Left hindlimb (tissue), 1 donor: ENCODE results near the gene MAPK13.

Experiments
- DNase-seq: peaks from one replicate; pipeline ENCODE4 v3.0.0-alpha.2; 2018

MAPK13 gene

DNA sequence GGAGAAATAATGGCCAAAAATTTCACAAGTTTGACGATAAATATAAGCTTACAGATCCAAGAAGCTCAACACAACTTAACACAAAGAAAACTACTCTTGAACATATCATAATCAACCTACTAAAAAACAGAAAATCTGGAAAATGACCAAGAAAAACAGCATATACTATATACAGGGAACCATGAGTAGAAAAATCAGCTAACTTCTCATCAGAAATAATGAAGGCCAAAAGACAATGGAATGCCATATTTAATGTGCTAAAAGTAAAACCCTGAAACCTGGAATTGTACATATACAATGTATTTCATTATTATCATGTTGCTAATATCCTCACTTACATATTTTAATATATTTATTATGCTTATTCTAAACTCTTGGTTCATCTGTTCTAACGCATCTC is 25.3 kb downstream of the MAPK13 start:
- DNase-seq = no peak

GRCh38 chr6:36160147-36160760 is 29.9 kb downstream of the MAPK13 start:
- DNase-seq = no peak

- DNase-seq = no peak
These were observed 39.0 kb downstream of the MAPK13 start for GRCh38 chr6:36169023-36170007.

DNA sequence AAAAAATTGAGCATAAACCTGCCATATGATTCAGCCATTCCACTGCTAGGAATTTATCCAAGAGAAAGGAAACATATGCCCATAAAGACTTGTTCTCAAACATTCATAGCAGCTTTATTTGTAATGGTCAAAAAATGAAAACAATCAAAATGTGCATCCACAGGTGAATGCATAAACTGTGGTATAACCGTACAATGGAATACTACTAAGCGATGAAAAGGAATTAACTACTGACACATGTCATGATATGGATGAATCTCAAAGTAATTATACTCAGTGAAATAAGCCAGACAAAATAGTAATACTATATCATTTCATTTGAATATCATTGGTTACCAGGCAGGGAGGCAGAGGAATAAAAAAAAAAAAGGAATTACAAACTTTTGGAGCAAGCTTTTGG is 40.4 kb downstream of the MAPK13 start:
- DNase-seq = no peak

DNA sequence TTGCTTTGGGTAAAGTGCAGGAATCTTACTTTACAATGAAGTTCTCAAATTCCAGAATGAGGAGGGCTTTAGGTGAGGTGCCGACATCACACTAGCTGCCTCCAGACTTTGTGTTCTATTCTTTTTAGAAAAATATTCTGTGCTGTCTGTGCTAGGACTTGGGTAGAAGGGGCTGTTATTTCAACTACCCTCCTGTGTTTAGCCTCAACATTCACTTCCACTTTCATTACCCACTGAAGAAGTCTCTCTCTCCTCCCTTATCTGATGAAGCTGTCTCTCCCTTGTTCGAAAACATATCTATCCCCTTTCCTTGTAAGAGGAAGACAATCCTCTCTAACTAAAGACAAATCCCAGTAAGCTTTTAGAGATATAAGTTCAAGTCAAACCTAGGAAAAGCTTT is 41.3 kb downstream of the MAPK13 start:
- DNase-seq = no peak

DNA sequence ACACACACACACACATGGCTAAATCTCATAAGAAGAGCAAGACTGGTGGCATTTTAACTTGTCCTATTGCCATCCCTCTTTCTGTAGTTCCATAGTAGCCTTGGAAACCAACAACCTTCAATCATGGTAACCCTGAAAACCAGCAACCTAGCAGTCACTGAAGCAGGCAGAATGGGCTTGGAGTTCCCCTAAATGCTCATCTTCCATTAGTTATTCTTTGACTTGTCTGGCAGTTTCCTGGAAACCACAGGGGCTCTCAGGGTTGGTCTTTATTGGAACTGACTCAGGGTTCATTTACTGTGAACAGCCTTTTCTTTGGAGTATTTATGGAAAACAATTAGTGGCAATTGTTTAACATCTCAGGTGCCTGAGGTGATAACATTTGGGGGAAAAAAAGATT is 46.9 kb downstream of the MAPK13 start:
- DNase-seq = no peak

DNA sequence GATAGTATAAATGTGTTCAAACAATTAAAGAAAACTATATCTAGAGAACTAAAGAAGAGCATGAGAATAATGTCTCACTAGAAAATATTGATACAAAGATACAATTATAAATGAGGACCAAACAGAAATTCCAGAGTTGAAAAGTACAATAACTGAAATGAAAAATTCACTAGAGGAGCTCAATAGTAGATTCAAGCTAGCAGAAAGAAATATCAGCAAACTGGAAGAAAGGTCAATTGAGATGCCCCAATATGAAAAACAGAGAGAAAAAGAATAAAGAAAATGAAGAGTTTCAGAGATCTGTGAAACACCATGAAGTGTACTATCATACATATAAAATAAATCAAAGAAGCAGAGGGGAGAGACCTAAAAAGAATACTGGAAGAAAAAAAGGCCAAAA is 48.2 kb downstream of the MAPK13 start:
- DNase-seq = no peak

DNA sequence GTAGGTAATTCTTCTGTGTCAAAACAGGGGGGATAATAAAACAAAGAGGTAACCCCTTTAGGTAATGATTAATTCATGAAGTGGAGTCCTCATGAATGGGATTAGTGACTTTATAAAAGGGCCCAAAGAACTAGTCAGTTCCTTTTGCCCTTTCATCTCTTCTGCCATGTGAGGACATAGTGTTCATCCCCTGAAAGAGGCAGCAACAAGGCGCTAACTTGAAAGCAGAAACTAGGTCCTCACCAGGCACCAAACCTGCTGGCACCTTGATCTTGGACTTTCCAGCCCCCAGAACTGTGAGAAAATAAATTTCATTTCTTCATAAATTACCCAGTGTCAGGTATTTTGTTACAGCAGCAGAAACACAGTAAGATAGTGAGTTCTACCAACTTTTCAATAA is 49.8 kb downstream of the MAPK13 start:
- no peak for DNase-seq

DNA sequence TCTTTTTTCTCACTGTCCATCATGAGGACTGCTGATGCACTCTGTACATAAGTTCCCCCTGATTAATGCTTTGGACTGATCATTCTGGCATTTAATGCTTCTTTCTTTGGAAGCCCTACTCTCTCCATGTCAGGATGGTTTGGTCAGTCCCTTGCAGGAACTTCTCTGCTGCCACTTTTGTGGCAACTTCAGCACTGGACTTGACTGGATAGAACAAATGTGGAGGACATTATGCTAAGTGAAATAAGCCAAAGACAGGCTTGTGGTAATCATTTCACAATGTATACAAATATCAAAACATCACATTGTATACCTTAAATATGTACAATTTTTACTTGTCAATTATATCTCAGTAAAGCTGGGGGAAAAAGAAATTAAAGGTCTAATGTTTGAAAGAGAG is 54.0 kb downstream of the MAPK13 start:
- no peak for DNase-seq

DNA sequence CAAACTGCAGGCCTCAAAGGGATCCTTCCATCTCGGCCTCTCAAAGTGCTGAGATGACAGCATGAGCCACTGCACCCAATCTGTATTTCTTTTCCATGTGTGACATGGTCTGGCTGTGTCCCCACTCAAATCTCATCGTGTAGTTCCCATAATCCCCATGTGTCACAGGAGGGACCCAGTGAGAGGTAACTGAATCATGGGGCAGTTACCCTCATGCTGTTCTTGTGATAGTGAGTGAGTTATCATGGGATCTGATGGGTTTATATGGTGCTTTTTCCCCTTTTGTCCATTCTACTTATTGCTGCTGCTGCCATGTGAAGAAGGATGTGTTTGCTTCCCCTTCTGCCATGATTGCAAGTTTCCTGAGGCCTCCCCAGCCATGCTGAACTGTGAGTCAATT is 55.9 kb downstream of the MAPK13 start:
- DNase-seq = no peak

GRCh38 chr6:36187446-36187845 is 57.1 kb downstream of the MAPK13 start:
- no peak for DNase-seq
